Adrenal gland (tissue), 5 donors: ENCODE data around the gene PTPN14.

ENCODE experiments used
- CTCF ChIP-seq, 6 experiments: fragments of 450-650 bp in 4 of 6; fragments of 200-600 bp in 2 of 6; sonication (generic) in 1 of 6; IDR thresholded peaks; 1 replicate in 5 of 6; 2 replicates in 1 of 6; pipeline versions ENCODE4 v1.5.1 to v1.8.0; 2016 to 2021; ENCODE audit warnings: antibody characterized with exemption in 6 of 6, mild to moderate bottlenecking in 2 of 6, moderate library complexity in 1 of 6
- POLR2A ChIP-seq, 2 donors: fragments of 450-650 bp; IDR thresholded peaks; one replicate each; pipeline ENCODE4 v1.6.1; 2017; ENCODE audit warnings: antibody characterized with exemption in 2 of 2, mild to moderate bottlenecking in 2 of 2, moderate library complexity in 1 of 2
- donor health status: DM: no; HTN: no; CAD: no.

DNA sequence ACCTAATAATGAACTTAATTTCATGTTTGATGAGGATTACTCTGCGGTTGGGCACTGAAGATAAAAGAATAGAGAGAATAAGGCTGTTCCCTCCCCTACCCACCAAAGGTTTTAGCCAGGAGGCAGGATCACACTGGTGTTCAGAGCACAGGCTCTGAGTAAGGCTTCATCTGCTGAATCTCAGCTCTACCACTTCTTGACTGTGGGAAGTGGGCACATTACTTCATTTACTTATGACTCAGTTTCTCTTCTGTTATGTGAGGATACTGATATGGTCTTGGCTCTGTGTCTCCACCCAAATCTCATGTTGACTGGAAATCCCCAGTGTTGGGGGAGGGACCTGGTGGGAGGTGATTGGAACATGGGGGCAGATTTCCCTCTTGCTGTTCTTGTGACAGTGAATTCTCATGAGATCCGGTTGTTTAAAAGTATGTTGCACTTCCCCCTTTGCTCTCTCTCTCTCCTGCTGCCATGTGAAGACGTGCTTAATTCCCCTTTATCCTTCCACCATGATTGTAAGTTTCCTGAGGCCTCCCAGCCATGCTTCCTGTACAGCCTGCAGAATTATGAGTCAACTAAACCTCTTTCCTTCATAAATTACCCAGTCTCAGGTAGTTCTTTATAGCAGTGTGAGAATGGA, 190.8 kb downstream of the PTPN14 start:
- TF ChIP-seq CTCF (IDR thresholded peaks at IDR 0.05) (no peak), POLR2A (IDR thresholded peaks at IDR 0.05) (no peak)
